Esophagus muscularis mucosa (tissue), 4 donors: ENCODE measurements around the gene LSM4. TPM values are rescaled to one million over a fixed set of nuclear protein-coding genes. Genes with fewer than 3 reads are reported as not detected.

Source experiments
- DNase-seq: peaks from one replicate; pipeline ENCODE4 v3.0.0-alpha.2; 2017; ENCODE audit errors: extremely low spot score
- H3K27ac ChIP-seq, 4 donors: fragments of 200-600 bp; sonication (generic); replicated peaks in 1 of 4; 1 replicate in 3 of 4; 2 replicates in 1 of 4; pipeline ENCODE4 v1.5.1; 2016 to 2019; ENCODE audit warnings: mild to moderate bottlenecking in 1 of 4
- H3K27me3 ChIP-seq, 4 donors: fragments of 200-600 bp; sonication (generic); one replicate each; pipeline versions ENCODE4 v1.5.1 to v1.6.0; 2016 to 2019
- H3K36me3 ChIP-seq, 4 donors: fragments of 200-600 bp; sonication (generic); one replicate each; pipeline ENCODE4 v1.5.1; 2016 to 2019
- H3K4me1 ChIP-seq, 4 donors: fragments of 200-600 bp; sonication (generic); one replicate each; pipeline ENCODE4 v1.5.1; 2016 to 2019
- H3K4me3 ChIP-seq, 4 donors: fragments of 200-600 bp; sonication (generic); 1 replicate in 2 of 4; 2 replicates in 2 of 4; pipeline ENCODE4 v1.5.1; 2016 to 2019; ENCODE audit warnings: mild to moderate bottlenecking in 4 of 4, moderate library complexity in 1 of 4
- H3K9me3 ChIP-seq, 4 donors: fragments of 200-600 bp; sonication (generic); 1 replicate in 3 of 4; 2 replicates in 1 of 4; pipeline ENCODE4 v1.5.1; 2016 to 2019
- CTCF ChIP-seq, 3 experiments: fragments of 200-600 bp in 2 of 3; fragments of 450-650 bp in 1 of 3; sonication (generic) in 2 of 3; IDR thresholded peaks; one replicate each; pipeline ENCODE4 v1.5.1; 2017 to 2019; ENCODE audit warnings: antibody characterized with exemption in 3 of 3, mild to moderate bottlenecking in 2 of 3, moderate library complexity in 1 of 3
- EP300 ChIP-seq: sonication (generic); formaldehyde crosslinking; IDR thresholded peaks from one replicate; pipeline ENCODE4 v1.6.1; 2017; ENCODE audit warnings: antibody characterized with exemption
- POLR2A ChIP-seq: fragments of 450-650 bp; IDR thresholded peaks from one replicate; pipeline ENCODE4 v1.6.1; 2017; ENCODE audit warnings: antibody characterized with exemption, moderate library complexity, mild to moderate bottlenecking, low read depth
- POLR2AphosphoS5 ChIP-seq, 2 donors: sonication (generic); formaldehyde crosslinking; IDR thresholded peaks; one replicate each; pipeline ENCODE4 v1.6.1; 2017; ENCODE audit warnings: antibody characterized with exemption in 2 of 2
- WGBS: methylation state at CpG from one replicate; pipeline ENCODE4 v1.1.5; 2018; 5-methylcytosine and 5-hydroxymethylcytosine counted together
- intact Hi-C: fragments of 100-400 bp; cut with DNase I; formaldehyde crosslinking; loops from one replicate; pipeline ENCODE4 v1.15.1; 2023
- total RNA-seq, 4 donors: library from RNA; depleted of rRNA; stranded (reverse); fragments of >200 nt; gene quantifications; one replicate each; pipeline versions ENCODE4 v1.1.0 to v1.2.1, GENCODE V29; 2016

LSM4 gene
- total RNA-seq, 4 donors from 2014 or later: 86.8 to 116 (median 93.9) TPM

- Histone ChIP-seq H3K4me1 (peaks cover 26 to 45% (median 40%) of the 10 kb centered on the region in 4 donors), H3K4me3 (no peak overlapping the region), H3K27ac (peak overlapping the region; percentile 18 to 72 (median 40)), H3K9me3 (no peaks in the 10 kb centered on the region), H3K36me3 (no peaks in the 10 kb centered on the region), H3K27me3 (no peaks in the 10 kb centered on the region)
- no peak for DNase-seq
- intact Hi-C loops: no loop called here
- TF ChIP-seq POLR2A (no peak), POLR2AphosphoS5 (IDR thresholded peaks at IDR 0.05) (no peak), EP300 (no peak), CTCF (IDR thresholded peaks at IDR 0.05) (no peak)
- WGBS: 70% methylated on average over 19 of the region's 21 CpGs
Measured at GRCh38 chr19:18286973-18287635, 35.8 kb downstream of the LSM4 start.

DNA sequence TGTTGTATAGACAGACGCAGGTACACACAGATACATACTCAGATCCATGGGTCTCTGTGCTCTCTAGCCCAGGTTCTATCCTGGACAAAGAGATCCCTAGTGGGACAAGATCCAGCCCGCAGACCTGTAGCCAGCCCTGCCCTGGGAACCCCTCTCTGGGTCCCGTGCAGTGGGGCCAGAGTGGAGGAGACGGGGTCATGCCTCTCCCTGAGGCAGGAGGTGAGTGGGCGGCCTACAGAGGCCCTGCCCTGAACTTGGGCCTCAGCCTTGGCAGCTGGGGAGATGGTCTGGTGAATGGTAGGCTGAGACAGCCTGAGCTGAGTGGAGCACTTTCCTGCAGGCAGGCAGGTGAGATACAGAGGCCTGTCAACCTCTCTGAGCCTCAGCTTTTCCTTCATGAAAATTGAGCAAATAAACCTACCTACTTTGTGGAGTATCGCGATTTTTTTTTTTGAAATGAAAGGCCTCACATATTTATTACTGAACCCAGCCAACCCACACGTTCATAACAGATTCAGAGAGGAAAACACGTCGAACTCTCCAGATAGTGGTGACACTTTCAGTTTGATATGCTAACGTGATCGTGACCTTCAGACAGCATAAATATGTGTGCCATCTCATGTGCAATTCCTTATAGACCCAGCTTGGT lies 38.0 kb downstream of the LSM4 start:
- Histone ChIP-seq H3K27me3 (no peaks in the 10 kb centered on the region), H3K4me3 (no peak overlapping the region), H3K4me1 (peaks cover 15 to 30% (median 22%) of the 10 kb centered on the region in 4 donors), H3K27ac (peak overlapping the region in 3 of 4 donors; percentile 57 to 100 (median 100)), H3K9me3 (no peaks in the 10 kb centered on the region), H3K36me3 (peaks cover 0 to 7% (median 0%) of the 10 kb centered on the region in 4 donors)
- no peak for TF ChIP-seq POLR2AphosphoS5 (IDR thresholded peaks at IDR 0.05)
- no peak for TF ChIP-seq EP300
- TF ChIP-seq POLR2A: no peak
- TF ChIP-seq CTCF (IDR thresholded peaks at IDR 0.05): no peak
- DNase-seq: no peak
- WGBS: 73% methylated on average over 11 of the region's 12 CpGs
- intact Hi-C loops: no loop called here

DNA sequence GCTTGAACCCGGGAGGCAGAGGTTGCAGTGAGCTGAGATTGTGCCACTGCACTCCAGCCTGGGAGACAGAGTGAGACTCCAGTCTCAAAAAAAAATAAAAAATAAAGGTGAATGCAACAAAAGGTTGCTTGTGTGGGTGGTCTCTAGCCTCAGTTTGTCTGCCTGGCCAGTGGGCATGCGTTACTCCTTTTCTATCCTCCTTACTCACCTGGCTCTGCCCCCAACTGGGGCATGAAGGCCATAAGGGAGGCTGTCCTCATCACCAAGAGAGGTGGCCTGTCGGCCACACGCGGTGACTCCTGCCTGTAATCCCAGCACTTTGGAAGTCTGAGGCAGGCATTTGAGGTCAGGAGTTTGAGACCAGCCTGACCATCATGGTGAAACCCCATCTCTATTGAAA lies 39.5 kb downstream of the LSM4 start:
- DNase-seq: no peak
- Histone ChIP-seq H3K4me1 (peaks cover 23 to 36% (median 31%) of the 10 kb centered on the region in 4 donors), H3K27me3 (no peaks in the 10 kb centered on the region), H3K4me3 (no peak overlapping the region), H3K9me3 (no peaks in the 10 kb centered on the region), H3K36me3 (peaks cover 4 to 17% (median 7%) of the 10 kb centered on the region in 4 donors), H3K27ac (peak overlapping the region; percentile 98 to 100 (median 100))
- intact Hi-C loops: no loop called here
- no peak for TF ChIP-seq POLR2AphosphoS5 (IDR thresholded peaks at IDR 0.05)
- no peak for TF ChIP-seq POLR2A
- no peak for TF ChIP-seq CTCF (IDR thresholded peaks at IDR 0.05)
- TF ChIP-seq EP300: no peak
- WGBS: 81% methylated on average over 5 of the region's 5 CpGs

GRCh38 chr19:18282788-18283141 lies 40.1 kb downstream of the LSM4 start:
- intact Hi-C loops: no loop called here
- no peaks in the 10 kb centered on the region for H3K9me3 ChIP-seq
- peaks cover 29 to 42% (median 34%) of the 10 kb centered on the region in 4 donors for H3K4me1 ChIP-seq
- H3K36me3 ChIP-seq: peaks cover 4 to 20% (median 12%) of the 10 kb centered on the region in 4 donors
- H3K4me3 ChIP-seq: peak overlapping the region; percentile 53 to 69 (median 65)
- H3K27me3 ChIP-seq: no peaks in the 10 kb centered on the region
- peak overlapping the region; percentile 98 to 100 (median 100) for H3K27ac ChIP-seq
- TF ChIP-seq POLR2AphosphoS5 (IDR thresholded peaks at IDR 0.05): no peak
- no peak for TF ChIP-seq CTCF (IDR thresholded peaks at IDR 0.05)
- no peak for TF ChIP-seq POLR2A
- TF ChIP-seq EP300: no peak
- WGBS: 54% methylated on average over 4 of the region's 4 CpGs
- no peak for DNase-seq
